Immature natural killer cell (primary cell): ENCODE measurements around the gene FAM193B. TPM values are rescaled to one million over a fixed set of nuclear protein-coding genes. Genes with fewer than 3 reads are reported as not detected.
"Not testable (repeated sequence)": the region's sequence is repeated elsewhere in the genome, so short reads cannot be mapped to it uniquely, and the experiment has no call there.

Experiments
- DNase-seq, 3 donors: peaks; one replicate each; pipeline ENCODE4 v3.0.0; 2022; ENCODE audit warnings: mixed read lengths in 1 of 3
- H3K27ac Mint-ChIP-seq, 6 donors: one replicate each; pipeline ENCODE4 v1.8.0; 2020; ENCODE audit warnings: mixed read lengths in 6 of 6, mild to moderate bottlenecking in 5 of 6, inconsistent platforms in 4 of 6, moderate library complexity in 3 of 6
- H3K27me3 Mint-ChIP-seq, 3 donors: one replicate each; pipeline ENCODE4 v1.8.0; 2020 to 2021; ENCODE audit warnings: low read depth in 3 of 3, mild to moderate bottlenecking in 3 of 3, mixed read lengths in 3 of 3, moderate library complexity in 3 of 3, inconsistent platforms in 1 of 3
- H3K36me3 Mint-ChIP-seq, 3 donors: one replicate each; pipeline ENCODE4 v1.8.0; 2020; ENCODE audit warnings: mixed read lengths in 3 of 3, inconsistent platforms in 2 of 3, mild to moderate bottlenecking in 2 of 3
- H3K4me1 Mint-ChIP-seq, 2 donors: one replicate each; pipeline ENCODE4 v1.8.0; 2020; ENCODE audit warnings: inconsistent platforms in 2 of 2, mild to moderate bottlenecking in 2 of 2, mixed read lengths in 2 of 2, moderate library complexity in 1 of 2
- H3K4me3 Mint-ChIP-seq, 5 donors: one replicate each; pipeline ENCODE4 v1.8.0; 2020; ENCODE audit warnings: mild to moderate bottlenecking in 5 of 5, mixed read lengths in 5 of 5, inconsistent platforms in 3 of 5, moderate library complexity in 3 of 5
- H3K9me3 Mint-ChIP-seq, 6 donors: one replicate each; pipeline ENCODE4 v1.8.0; 2020; ENCODE audit warnings: mild to moderate bottlenecking in 6 of 6, mixed read lengths in 6 of 6, inconsistent platforms in 4 of 6, moderate library complexity in 3 of 6
- polyA plus RNA-seq, 3 donors: library from polyadenylated mRNA; unstranded; fragments of 300-500 nt; fragmentation: Illumina TruSeq; gene quantifications; one replicate each; pipeline ENCODE4 v1.2.3, GENCODE V29; 2021

Gene FAM193B
- polyA plus RNA-seq, 3 donors from 2014 or later = 2.5 to 6.2 (median 3.4) TPM

DNA sequence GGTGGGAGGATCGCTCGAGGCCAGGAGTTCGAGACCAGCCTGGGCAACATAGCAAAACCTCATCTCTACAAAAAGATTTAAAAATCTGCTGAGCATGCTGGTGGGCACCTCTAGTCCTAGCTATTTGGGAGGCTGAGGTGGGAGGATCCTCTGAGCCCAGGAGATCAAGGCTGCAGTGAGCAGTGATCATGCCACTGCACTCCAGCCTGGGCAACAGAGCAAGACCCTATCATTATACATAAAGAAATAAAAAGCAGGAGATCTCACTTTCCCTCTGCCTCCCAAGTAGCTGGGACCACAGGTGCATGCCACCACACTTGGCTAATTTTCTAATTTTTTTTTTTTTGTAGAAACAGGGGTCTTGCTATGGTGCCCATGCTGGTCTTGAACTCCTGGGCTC is 68.6 kb downstream of the FAM193B start:
- not testable (repeated sequence) for H3K27me3 Mint-ChIP-seq, H3K4me3 Mint-ChIP-seq, H3K27ac Mint-ChIP-seq, H3K4me1 Mint-ChIP-seq, H3K9me3 Mint-ChIP-seq, DNase-seq, H3K36me3 Mint-ChIP-seq

DNA sequence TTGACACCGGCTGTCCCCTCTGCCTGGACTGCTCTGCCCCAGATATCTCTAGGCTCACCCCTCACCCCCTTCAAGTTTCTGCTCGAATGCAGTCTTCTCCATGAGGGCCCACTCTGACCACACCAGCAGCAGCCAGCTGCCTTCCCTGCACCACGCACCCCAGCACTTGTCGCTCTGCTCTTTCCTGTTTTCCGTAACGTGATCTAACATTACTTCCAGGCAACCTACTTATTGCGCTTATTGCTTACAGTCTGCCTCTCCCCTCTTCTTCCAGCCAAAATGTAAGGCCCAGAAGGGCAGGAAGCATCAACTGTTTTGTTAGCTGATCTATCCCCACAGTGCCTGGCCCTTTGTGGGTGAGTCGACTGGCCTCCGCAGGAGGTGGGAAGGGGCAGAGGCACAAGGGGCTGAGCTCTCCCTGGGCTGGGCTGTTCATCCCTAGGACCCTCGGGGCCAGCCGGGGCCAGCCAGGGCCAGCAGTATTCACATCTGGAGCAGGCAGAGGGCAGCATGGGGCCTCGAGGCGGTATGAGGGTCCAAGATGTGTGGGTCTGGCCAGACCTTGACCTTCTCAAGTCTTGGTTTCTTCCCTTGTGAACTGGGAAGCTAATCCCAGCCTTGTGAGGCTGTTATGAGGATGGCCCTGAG is 69.3 kb downstream of the FAM193B start:
- H3K27ac Mint-ChIP-seq = no peak overlapping the region
- no peak overlapping the region for H3K4me3 Mint-ChIP-seq
- peaks cover 0 to 6% (median 0%) of the 10 kb centered on the region in 3 donors for H3K27me3 Mint-ChIP-seq
- no peaks in the 10 kb centered on the region for H3K9me3 Mint-ChIP-seq
- H3K36me3 Mint-ChIP-seq = peaks cover 0 to 3% (median 0%) of the 10 kb centered on the region in 3 donors
- no peak for DNase-seq
- peaks cover 2 to 3% of the 10 kb centered on the region in 2 donors for H3K4me1 Mint-ChIP-seq

DNA sequence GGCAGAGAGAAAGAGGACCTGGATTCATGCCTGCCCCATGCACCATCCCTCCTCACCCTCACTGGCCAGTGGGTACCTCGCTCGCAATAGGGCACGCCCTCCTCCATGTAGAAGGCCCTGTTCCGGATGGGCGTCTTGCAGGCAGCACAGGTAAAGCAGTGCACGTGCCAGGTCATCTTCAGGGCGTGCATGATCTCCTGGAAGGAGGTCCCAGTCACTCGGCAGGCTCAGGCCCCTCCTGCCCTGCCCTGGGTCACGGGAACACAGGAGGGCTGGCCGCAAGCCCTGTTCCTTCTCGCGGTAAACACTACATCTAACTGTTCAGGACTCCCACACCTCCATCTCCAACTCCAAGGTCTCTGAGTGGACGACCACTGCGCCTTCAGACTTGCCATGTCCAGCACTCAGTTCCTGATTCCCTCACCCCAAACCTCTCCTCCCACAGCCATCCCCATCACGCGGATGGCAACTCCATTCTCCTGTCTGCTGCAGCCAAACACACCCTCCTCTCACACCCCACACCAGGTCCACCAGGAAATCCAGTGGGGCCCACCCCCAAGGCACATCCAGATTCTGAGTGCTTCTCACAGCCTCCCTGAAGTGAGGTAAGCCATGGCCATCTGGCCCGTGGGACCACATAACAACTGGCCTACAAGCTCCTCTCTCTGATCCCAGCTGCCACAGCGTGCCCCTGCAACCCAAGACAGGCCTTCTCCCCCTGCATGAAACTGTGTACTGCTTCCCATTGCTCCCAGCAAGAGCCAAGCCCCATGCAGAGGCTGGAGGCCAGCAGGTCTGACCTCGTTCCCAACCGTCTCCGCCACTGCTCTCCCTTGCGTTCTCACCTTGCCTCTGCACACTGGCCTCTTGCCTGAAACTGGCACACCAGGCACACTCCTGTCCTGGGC is 70.1 kb downstream of the FAM193B start:
- DNase-seq = no peak
- Mint-ChIP-seq H3K27ac (no peak overlapping the region), H3K9me3 (no peaks in the 10 kb centered on the region), H3K4me3 (no peak overlapping the region), H3K36me3 (peaks cover 0 to 3% (median 0%) of the 10 kb centered on the region in 3 donors), H3K27me3 (peaks cover 0 to 6% (median 0%) of the 10 kb centered on the region in 3 donors), H3K4me1 (peaks cover 10 to 11% of the 10 kb centered on the region in 2 donors)

DNA sequence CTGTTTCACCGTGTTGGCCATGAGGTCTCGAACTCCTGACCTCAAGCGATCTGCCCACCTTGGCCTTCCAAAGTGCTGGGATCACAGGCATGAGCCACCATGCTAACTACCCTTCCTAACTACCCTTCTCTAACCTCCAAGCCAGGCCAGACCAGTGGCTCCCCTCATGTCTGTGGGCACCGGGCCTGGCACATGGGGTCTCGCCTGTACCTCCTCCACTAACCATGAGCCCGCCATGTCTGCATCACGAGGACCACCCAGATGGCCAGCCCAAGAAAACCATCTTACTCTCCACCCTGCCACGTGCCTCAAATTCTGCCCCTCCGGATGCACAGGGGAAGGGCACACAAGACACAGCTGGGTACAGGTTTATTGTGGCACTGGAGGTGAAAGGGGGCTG is 71.3 kb downstream of the FAM193B start:
- Mint-ChIP-seq H3K9me3 (no peaks in the 10 kb centered on the region), H3K27me3 (peaks cover 0 to 12% (median 0%) of the 10 kb centered on the region in 3 donors), H3K27ac (no peak overlapping the region), H3K4me1 (peaks cover 18 to 21% of the 10 kb centered on the region in 2 donors), H3K36me3 (peaks cover 0 to 3% (median 0%) of the 10 kb centered on the region in 3 donors), H3K4me3 (no peak overlapping the region)
- no peak for DNase-seq

DNA sequence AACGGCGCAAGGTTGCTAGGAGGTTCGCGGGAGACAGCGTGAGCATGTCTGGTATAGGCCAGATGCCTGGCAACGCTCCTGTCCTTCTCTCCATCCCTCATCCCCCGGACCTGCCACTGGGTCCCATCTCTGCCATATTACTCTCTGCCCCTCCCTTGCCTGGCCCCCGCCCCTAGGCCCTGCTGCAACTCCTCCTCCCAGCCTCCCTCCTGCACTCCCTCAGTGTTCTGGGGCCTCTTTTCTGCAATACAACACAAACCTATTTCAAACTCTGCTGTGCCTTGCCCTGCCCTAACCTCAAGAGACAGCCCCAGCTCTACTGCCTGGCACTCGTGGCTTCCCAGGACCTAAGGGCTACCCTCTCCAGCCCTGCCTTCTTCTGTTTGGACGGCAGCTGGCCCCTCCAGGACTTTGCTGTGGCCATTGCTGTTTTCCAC is 72.0 kb downstream of the FAM193B start:
- no peaks in the 10 kb centered on the region for H3K9me3 Mint-ChIP-seq
- H3K27me3 Mint-ChIP-seq = peaks cover 0 to 12% (median 0%) of the 10 kb centered on the region in 3 donors
- H3K27ac Mint-ChIP-seq = no peak overlapping the region
- H3K4me1 Mint-ChIP-seq = peaks cover 18 to 21% of the 10 kb centered on the region in 2 donors
- no peak for DNase-seq
- no peak overlapping the region for H3K4me3 Mint-ChIP-seq
- H3K36me3 Mint-ChIP-seq = peaks cover 0 to 3% (median 0%) of the 10 kb centered on the region in 3 donors

DNA sequence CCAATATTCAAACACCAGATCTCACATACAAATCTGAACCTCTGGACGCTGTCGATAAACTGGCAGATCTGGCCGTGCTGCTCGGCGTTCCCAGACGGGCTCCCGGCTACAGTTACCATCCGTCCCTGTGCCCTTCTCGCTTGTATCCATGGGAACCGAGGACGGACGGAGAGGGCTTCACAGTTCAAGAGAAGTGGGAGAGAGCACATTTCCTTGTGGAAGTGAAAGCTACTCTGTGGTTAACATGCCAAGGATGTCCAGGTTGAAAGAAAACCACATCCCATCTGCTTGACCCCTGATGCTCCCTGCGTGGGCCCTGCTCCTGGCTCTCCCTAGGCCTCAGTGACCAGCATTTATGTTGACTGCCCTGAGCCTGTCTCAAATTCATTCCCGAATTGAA is 74.6 kb downstream of the FAM193B start:
- peaks cover 0 to 12% (median 2%) of the 10 kb centered on the region in 3 donors for H3K27me3 Mint-ChIP-seq
- H3K27ac Mint-ChIP-seq = peak overlapping the region; percentile 79 to 93 (median 88)
- H3K9me3 Mint-ChIP-seq = no peaks in the 10 kb centered on the region
- H3K4me3 Mint-ChIP-seq = peak overlapping the region in 4 of 5 donors; percentile 53 to 74 (median 68)
- H3K4me1 Mint-ChIP-seq = peaks cover 18 to 24% of the 10 kb centered on the region in 2 donors
- H3K36me3 Mint-ChIP-seq = peaks cover 0 to 2% (median 0%) of the 10 kb centered on the region in 3 donors
- DNase-seq = no peak

DNA sequence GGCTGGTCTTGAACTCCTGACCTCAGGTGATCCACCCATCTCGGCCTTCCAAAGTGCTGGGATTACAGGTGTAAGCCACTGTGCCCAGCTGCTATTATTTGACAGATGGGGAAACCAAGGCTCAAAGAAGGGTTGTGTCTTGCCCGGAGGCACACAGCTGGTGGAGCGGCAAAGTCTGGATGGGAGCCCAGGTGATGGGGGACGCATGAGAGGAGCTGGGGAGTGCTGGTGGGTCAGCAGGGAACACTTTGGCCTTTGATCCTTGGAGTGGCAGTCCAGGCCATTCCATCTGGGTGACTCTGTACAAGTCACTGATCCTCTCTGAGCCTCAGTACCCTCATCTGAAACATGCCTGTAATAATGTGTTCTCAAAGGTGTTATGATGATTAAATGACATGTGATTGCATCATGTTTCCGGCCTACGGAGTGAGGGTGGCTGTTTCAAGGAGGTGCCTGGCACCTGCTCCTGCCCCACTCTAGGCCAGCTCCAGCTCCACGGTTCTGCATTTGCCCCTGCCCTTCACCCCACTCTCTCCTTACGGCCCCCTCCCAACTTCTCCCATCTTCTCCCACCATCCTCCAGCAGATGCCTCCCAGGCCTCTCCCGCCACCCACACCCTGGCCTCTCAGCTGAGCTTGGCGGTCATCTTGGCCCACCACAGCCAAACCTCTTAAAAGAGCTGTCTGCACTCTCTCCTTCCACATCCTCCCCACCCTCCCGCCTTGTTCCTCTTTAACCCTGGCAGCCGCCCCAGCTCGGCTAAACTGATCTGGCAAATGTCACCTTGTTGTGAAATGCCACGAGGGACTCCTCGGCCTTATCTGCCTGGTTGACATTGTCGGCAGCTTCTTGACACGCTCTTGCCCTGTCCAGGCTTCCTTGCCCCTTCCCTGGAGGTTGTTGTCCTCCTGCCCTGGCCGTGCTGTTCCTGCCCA is 75.4 kb downstream of the FAM193B start:
- peaks cover 1 to 10% (median 5%) of the 10 kb centered on the region in 3 donors for H3K27me3 Mint-ChIP-seq
- peaks cover 24 to 30% of the 10 kb centered on the region in 2 donors for H3K4me1 Mint-ChIP-seq
- H3K4me3 Mint-ChIP-seq = peak overlapping the region; percentile 22 to 74 (median 67)
- H3K27ac Mint-ChIP-seq = peak overlapping the region; percentile 79 to 93 (median 88)
- H3K36me3 Mint-ChIP-seq = no peaks in the 10 kb centered on the region
- H3K9me3 Mint-ChIP-seq = no peaks in the 10 kb centered on the region
- DNase-seq = peak; percentile 63 to 69 (median 68)

DNA sequence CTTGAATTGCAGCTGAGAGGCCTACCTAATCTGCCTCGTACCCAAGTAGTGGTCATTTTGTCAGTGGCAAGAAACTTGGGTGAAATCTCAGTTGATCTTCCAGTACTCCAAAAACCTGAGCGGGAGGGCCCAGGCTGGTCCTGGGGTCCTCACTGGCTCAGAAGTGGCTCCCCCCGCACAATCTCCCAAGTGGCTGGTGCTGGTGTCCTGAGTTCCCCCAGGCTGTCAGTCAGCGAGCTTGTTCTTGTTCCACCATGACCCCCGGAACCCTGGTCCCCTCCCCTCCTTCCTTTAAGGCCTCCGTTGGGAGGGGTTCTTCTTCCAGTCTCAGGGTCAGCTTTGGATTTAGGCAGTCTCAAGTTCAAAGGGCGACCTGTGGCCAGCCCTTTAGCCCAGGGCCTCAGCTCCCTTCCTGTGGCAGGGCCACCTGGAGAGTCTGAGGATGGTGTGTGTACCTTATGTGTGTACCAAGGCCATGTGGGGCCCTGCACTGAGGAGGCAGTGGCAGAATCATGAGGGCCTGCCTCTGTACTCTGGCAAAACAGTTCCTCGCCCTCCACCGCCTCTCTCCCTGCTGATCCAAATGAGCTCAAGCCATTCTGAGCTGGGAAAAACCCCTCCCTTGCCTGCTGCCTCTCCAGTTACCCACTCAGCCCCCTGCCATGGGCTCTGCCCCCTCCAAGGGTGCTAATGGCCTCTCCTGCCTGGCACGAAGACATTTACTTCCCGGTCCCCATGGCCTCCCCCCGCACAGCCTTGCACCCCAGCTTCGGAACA is 76.5 kb downstream of the FAM193B start:
- peaks cover 2 to 8% (median 5%) of the 10 kb centered on the region in 3 donors for H3K27me3 Mint-ChIP-seq
- peak overlapping the region in 4 of 6 donors; percentile 19 to 85 (median 42) for H3K27ac Mint-ChIP-seq
- H3K4me1 Mint-ChIP-seq = peaks cover 25 to 30% of the 10 kb centered on the region in 2 donors
- H3K4me3 Mint-ChIP-seq = no peak overlapping the region
- no peak for DNase-seq
- no peaks in the 10 kb centered on the region for H3K36me3 Mint-ChIP-seq
- H3K9me3 Mint-ChIP-seq = no peaks in the 10 kb centered on the region

DNA sequence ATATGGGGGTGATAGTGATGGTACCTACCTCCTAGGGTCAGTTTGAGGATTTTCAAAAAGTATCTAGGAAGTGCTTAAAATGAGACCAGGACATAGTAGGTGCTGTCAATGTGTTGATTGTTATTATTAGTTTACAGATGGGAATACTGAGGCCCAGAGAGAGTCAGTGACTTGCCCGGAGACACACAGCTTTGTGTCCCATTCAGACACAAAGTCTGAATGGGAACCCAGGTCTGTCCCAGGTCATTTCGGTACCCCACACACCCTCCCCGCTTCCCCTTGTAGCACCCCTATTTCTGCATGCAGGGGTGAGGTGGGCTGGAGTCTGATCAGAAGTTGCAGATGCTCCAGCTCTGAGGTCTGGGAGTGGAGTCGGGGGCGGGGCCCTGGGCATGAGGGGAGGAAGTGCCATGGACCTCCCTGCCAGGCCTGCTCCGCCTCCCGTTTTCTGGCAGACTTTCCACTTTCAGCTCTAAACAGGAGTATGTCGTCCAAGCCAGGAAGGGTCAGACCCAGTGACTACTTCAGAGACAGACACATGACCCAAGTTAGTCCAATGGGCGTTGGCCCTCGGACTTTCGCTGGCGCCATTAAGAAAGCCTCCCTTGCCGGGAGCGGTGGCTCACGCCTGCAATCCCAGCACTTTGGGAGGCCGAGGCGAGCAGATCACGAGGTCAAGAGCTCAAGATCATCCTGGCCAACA is 77.7 kb downstream of the FAM193B start:
- no peaks in the 10 kb centered on the region for H3K9me3 Mint-ChIP-seq
- peak overlapping the region in 1 of 6 donors; percentile 82 for H3K27ac Mint-ChIP-seq
- peaks cover 27 to 37% of the 10 kb centered on the region in 2 donors for H3K4me1 Mint-ChIP-seq
- no peak for DNase-seq
- H3K36me3 Mint-ChIP-seq = no peaks in the 10 kb centered on the region
- peaks cover 2 to 8% (median 5%) of the 10 kb centered on the region in 3 donors for H3K27me3 Mint-ChIP-seq
- peak overlapping the region in 1 of 5 donors; percentile 22 for H3K4me3 Mint-ChIP-seq

DNA sequence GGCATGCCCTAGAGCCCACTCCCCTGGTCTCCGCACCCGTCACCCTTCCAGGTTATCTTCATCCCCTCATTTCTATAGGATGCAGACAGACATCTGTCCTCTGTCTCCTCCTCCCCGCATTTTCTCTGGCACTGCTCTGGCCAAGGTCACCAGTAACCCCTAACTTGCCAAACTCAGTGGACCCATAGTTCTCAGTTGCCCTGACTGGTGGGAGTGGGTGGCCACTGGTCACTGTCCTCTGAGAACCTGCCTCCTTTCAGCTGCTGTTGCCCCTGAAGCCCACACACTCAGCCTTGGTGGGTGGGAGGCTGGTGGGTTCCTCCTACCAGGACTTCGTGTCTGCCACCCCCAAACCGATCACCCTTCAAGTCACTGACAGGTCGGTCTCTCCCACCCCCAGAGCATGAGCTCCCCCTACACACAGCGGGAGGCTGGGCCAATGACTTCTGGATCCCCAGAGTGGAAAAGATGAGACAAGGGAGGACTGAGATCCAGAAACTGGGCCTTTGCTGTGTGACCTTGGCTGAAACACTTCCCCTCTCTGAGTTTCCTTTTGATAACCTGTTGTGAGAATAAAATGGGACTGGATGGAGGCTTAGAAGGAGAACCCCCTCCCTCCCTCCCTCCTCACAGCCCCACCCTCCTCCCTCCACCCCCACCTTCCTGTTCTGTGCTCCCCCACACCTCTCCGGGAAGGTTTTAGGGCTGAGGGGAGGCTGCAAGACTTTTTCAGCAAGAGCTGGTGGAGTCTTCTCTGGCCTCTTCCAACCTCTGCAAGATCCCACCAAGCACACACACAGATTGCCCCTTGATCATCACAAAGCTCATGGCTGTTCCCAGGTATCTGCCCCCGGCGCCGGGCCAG is 78.6 kb downstream of the FAM193B start:
- Mint-ChIP-seq H3K36me3 (no peaks in the 10 kb centered on the region), H3K4me3 (peak overlapping the region in 2 of 5 donors; percentile 11 to 22), H3K27ac (peak overlapping the region in 1 of 6 donors; percentile 82), H3K9me3 (no peaks in the 10 kb centered on the region), H3K27me3 (peaks cover 5 to 8% (median 5%) of the 10 kb centered on the region in 3 donors), H3K4me1 (peaks cover 31 to 45% of the 10 kb centered on the region in 2 donors)
- no peak for DNase-seq

DNA sequence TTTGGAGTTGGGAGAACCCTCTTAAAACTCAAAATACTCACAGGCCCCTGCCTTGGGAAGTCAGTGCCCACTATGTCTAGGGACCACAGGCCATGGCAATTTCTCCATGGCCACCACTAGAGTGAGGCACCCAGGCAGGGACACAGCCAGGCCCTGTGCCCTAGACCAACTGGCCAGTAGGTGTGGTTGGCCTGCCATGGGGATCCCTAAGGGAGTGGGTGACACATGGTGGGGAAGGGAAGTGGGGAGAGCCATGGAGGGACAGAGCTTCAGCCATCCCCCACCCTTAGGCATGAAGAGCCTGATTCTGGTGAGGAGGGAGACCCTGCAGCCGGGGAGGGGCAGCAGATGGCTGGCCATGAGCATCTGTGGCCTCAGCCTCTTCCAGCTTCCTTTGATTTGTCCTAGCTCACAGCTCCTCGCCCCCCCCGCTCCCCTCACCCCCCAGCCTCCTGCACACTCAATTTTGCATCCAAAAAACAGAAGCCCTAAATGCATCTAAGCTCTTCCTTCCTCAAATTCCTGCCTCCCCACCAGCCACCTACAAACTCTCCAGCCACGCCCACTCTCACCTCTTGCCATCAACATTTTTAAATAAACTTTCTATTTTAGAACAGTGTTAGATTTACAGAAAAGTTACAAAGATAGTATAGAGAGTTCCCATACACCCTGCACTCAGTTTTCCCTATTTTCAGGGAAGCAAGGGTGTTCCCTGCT is 79.4 kb downstream of the FAM193B start:
- peak overlapping the region in 1 of 6 donors; percentile 1 for H3K27ac Mint-ChIP-seq
- peaks cover 29 to 45% of the 10 kb centered on the region in 2 donors for H3K4me1 Mint-ChIP-seq
- no peak for DNase-seq
- no peaks in the 10 kb centered on the region for H3K9me3 Mint-ChIP-seq
- peak overlapping the region; percentile 11 to 81 (median 76) for H3K4me3 Mint-ChIP-seq
- peaks cover 5 to 8% (median 6%) of the 10 kb centered on the region in 3 donors for H3K27me3 Mint-ChIP-seq
- H3K36me3 Mint-ChIP-seq = no peaks in the 10 kb centered on the region
